HEK293T (cell line): ENCODE data around the gene MAPK12.

Source experiments
- CTCF ChIA-PET: fragments of 350-600 bp; formaldehyde crosslinking; extraction: SDS; loops from one replicate; lab custom pipeline; 2021; ENCODE audit warnings: antibody characterized with exemption, inconsistent platforms; lab: Yijun Ruan, JAX
- POLR2A ChIA-PET: fragments of 350-600 bp; formaldehyde crosslinking; extraction: SDS; loops from one replicate; lab custom pipeline; 2020; ENCODE audit warnings: antibody characterized with exemption, inconsistent platforms; lab: Yijun Ruan, JAX
- DNase-seq: peaks from one replicate; pipeline ENCODE4 v3.0.0; 2012; ENCODE audit warnings: mixed read lengths; ENCODE audit errors: extremely low spot score
- ARNT ChIP-seq: fragments of 450-650 bp; IDR thresholded peaks from 2 replicates; pipeline ENCODE4 v1.6.1; 2017; ENCODE audit warnings: mild to moderate bottlenecking
- BHLHE40 ChIP-seq: fragments of 450-650 bp; IDR thresholded peaks from 2 replicates; pipeline ENCODE4 v1.6.1; 2016; ENCODE audit warnings: mild to moderate bottlenecking, moderate library complexity, borderline replicate concordance
- CTBP1 ChIP-seq: fragments of 450-650 bp; IDR thresholded peaks from 2 replicates; pipeline ENCODE4 v1.6.1; 2016; ENCODE audit warnings: borderline replicate concordance
- ELF4 ChIP-seq: fragments of 450-650 bp; IDR thresholded peaks from 2 replicates; pipeline ENCODE4 v1.6.1; 2017; ENCODE audit warnings: antibody characterized with exemption
- FOXA1 ChIP-seq: fragments of 450-650 bp; IDR thresholded peaks from 2 replicates; pipeline ENCODE4 v1.6.1; 2016; ENCODE audit warnings: mild to moderate bottlenecking
- FOXK2 ChIP-seq: fragments of 450-650 bp; IDR thresholded peaks from 2 replicates; pipeline ENCODE4 v1.6.1; 2016; ENCODE audit warnings: mild to moderate bottlenecking
- FOXM1 ChIP-seq: fragments of 450-650 bp; IDR thresholded peaks from 2 replicates; pipeline ENCODE4 v1.6.1; 2017; ENCODE audit warnings: mild to moderate bottlenecking, borderline replicate concordance
- HDGF ChIP-seq: fragments of 450-650 bp; IDR thresholded peaks from 2 replicates; pipeline ENCODE4 v1.6.1; 2017; ENCODE audit warnings: antibody characterized with exemption, borderline replicate concordance
- L3MBTL2 ChIP-seq: fragments of 450-650 bp; conservative IDR thresholded peaks from 2 replicates; pipeline ENCODE4 v1.6.1; 2016; ENCODE audit warnings: mild to moderate bottlenecking
- LEF1 ChIP-seq: fragments of 450-650 bp; IDR thresholded peaks from 2 replicates; pipeline ENCODE4 v1.6.1; 2017; ENCODE audit warnings: mild to moderate bottlenecking, borderline replicate concordance
- NFRKB ChIP-seq: fragments of 450-650 bp; IDR thresholded peaks from 2 replicates; pipeline ENCODE4 v1.6.1; 2016; ENCODE audit warnings: mild to moderate bottlenecking, moderate library complexity
- SP1 ChIP-seq: fragments of 450-650 bp; IDR thresholded peaks from 2 replicates; pipeline ENCODE4 v1.6.1; 2017
- SUZ12 ChIP-seq: fragments of 450-650 bp; IDR thresholded peaks from 2 replicates; pipeline ENCODE4 v1.6.1; 2016; ENCODE audit warnings: mild to moderate bottlenecking
- TARDBP ChIP-seq: fragments of 450-650 bp; IDR thresholded peaks from 2 replicates; pipeline ENCODE4 v1.6.1; 2016
- ZNF384 ChIP-seq: fragments of 450-650 bp; IDR thresholded peaks from 2 replicates; pipeline ENCODE4 v1.6.1; 2016
- TF ChIP-seq, protein P1 (sequence below): fragments of 450-650 bp; IDR thresholded peaks from 2 replicates; pipeline ENCODE4 v1.6.1; 2016

The MAPK12 gene

GRCh38 chr22:50236731-50237409 is 24.6 kb downstream of the MAPK12 start:
- TF ChIP-seq, protein P1, sequence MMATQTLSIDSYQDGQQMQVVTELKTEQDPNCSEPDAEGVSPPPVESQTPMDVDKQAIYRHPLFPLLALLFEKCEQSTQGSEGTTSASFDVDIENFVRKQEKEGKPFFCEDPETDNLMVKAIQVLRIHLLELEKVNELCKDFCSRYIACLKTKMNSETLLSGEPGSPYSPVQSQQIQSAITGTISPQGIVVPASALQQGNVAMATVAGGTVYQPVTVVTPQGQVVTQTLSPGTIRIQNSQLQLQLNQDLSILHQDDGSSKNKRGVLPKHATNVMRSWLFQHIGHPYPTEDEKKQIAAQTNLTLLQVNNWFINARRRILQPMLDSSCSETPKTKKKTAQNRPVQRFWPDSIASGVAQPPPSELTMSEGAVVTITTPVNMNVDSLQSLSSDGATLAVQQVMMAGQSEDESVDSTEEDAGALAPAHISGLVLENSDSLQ = no peak
- TF ChIP-seq FOXM1 = no peak
- TF ChIP-seq ZNF384 = no peak
- no peak for TF ChIP-seq CTBP1
- TF ChIP-seq ARNT = no peak
- TF ChIP-seq BHLHE40 = no peak
- POLR2A ChIA-PET = no interaction called here
- DNase-seq = no peak
- CTCF ChIA-PET = interaction anchor here (1.4 kb wide), 1 partner anchor 13 kb away, joined by 3 read pairs; no protein-coding TSS in a partner anchor

GRCh38 chr22:50233223-50233622 is 28.3 kb downstream of the MAPK12 start:
- POLR2A ChIA-PET = interaction anchor here (0.5 kb wide), 1 partner anchor 337 kb away, joined by 3 read pairs; no protein-coding TSS in a partner anchor
- DNase-seq = no peak
- CTCF ChIA-PET = interaction anchor here (0.6 to 1.0 kb wide), 2 partner anchors 109 to 315 kb away, joined by 3 to 6 read pairs; partner anchors contain the start of gene ALG12
- TF ChIP-seq ELF4 (no peak), ZNF384 (no peak), FOXK2 (no peak), NFRKB (no peak), L3MBTL2 (no peak), HDGF (no peak), BHLHE40 (no peak), FOXA1 (no peak), TARDBP (no peak), SP1 (no peak), FOXM1 (no peak), CTBP1 (no peak), ARNT (no peak), SUZ12 (no peak), LEF1 (no peak)
- TF ChIP-seq, protein P1 = no peak

DNA sequence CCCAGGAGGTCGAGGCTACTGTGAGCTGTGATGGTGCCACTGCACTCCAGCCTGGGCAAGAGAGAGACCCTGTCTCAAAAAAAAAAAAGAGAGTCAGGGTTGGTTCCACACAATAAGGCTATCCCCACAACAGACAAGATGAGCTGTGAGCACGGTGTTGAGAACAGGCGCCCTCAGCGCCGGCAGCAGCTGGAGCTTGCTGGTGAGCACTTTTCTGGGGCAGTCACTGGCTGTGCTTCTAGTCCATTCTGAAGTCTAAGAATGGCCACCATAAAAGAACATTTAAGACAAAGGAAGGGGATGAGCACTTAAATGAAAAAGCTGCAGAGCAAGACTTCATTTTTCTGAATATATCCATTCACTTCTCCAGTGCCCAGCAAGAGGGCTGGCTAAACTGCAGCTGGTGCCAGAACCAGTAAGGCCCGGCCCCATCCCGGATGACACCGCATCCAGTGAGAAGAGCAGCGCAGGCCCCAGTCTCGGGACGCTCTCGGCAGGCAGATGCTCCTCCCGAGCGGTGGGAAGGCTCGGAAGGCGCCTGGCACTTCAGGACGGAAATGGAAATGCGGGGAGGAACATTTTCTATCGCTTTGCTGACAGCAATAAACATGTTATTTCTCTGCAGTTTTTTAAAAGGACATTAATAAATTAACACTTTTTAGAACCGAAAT is 28.9 kb downstream of the MAPK12 start:
- no peak for DNase-seq
- TF ChIP-seq SP1 (no peak), FOXK2 (no peak), BHLHE40 (no peak), ARNT (no peak), LEF1 (no peak), NFRKB (no peak), SUZ12 (no peak), ELF4 (no peak)
- ChIA-PET CTCF (interaction anchor here (0.6 to 1.0 kb wide), 3 partner anchors 71 to 315 kb away, joined by 3 to 6 read pairs (median 6); partner anchors contain the start of gene ALG12), POLR2A (interaction anchor here (0.5 kb wide), 1 partner anchor 336 kb away, joined by 3 read pairs; no protein-coding TSS in a partner anchor)

DNA sequence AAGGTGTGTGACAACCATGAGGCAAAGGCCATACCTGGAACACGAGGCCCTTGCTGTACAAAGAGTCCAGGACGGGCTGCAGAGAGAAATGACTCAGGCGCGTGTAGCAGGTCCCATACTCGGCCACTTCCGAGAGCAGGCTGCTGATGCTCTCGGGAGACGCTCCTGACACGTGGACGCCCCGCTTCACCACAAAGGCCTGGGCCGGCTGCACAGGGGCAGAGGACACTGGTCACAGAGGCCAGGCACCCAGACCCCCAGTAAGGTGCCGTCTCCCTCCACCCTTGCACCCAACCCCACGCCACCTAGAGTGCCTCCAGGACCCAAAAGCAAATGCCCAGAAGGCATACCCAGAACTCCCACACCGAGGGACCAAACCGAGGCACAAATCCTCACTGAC is 32.1 kb downstream of the MAPK12 start:
- ChIA-PET CTCF (interaction anchor here (0.6 kb wide), 1 partner anchor 23 kb away, joined by 3 read pairs; no protein-coding TSS in a partner anchor), POLR2A (no interaction called here)
- DNase-seq = no peak
- TF ChIP-seq ARNT (no peak), L3MBTL2 (no peak), SUZ12 (no peak), LEF1 (no peak), BHLHE40 (no peak), FOXK2 (no peak), CTBP1 (no peak), ZNF384 (no peak), TARDBP (no peak), HDGF (no peak), FOXM1 (no peak), ELF4 (no peak), NFRKB (no peak), SP1 (no peak)
- TF ChIP-seq, protein P1 = no peak

GRCh38 chr22:50228366-50228765 is 33.1 kb downstream of the MAPK12 start:
- TF ChIP-seq, protein P1 = no peak
- no peak for TF ChIP-seq TARDBP
- no peak for TF ChIP-seq NFRKB
- TF ChIP-seq ELF4 = no peak
- no peak for TF ChIP-seq BHLHE40
- no peak for TF ChIP-seq L3MBTL2

More at GRCh38 chr22:50228366-50228765, 33.1 kb downstream of the MAPK12 start:
- CTCF ChIA-PET = interaction anchor here (0.6 kb wide), 1 partner anchor 99 kb away, joined by 3 read pairs; no protein-coding TSS in a partner anchor
- POLR2A ChIA-PET = no interaction called here
- no peak for DNase-seq
